Stimulated activated CD4-positive, alpha-beta T cell treated with anti-CD3 and anti-CD28 coated beads, Interleukin-1b, Interleukin-23, amount 100 ng/mL, for 4 hours (primary cell): ENCODE results near the gene INTS11.
"Not testable (repeated sequence)": the region's sequence is repeated elsewhere in the genome, so short reads cannot be mapped to it uniquely, and the experiment has no call there.

ENCODE experiments used
- DNase-seq, 2 donors: peaks; one replicate each; pipeline ENCODE4 v3.0.0-alpha.2; 2020; ENCODE audit warnings: low read depth in 2 of 2

The INTS11 gene

GRCh38 chr1:1329304-1330210, 5.1 kb upstream of the INTS11 start:
- DNase-seq = no peak

GRCh38 chr1:1328254-1328653, 3.8 kb upstream of the INTS11 start:
- no peak for DNase-seq

GRCh38 chr1:1327291-1327690, 2.8 kb upstream of the INTS11 start:
- DNase-seq = no peak

- DNase-seq = no peak
Observed at GRCh38 chr1:1326075-1326605, 1.7 kb upstream of the INTS11 start.

- no peak for DNase-seq
Observed at GRCh38 chr1:1325288-1326074, 1.0 kb upstream of the INTS11 start.

- no peak for DNase-seq
Observed at GRCh38 chr1:1324084-1324523, 356 bp downstream of the INTS11 start.

GRCh38 chr1:1322952-1323351, 1.5 kb downstream of the INTS11 start:
- DNase-seq = no peak

GRCh38 chr1:1322418-1322817, 2.0 kb downstream of the INTS11 start:
- no peak for DNase-seq

GRCh38 chr1:1321477-1321876, 3.0 kb downstream of the INTS11 start:
- DNase-seq = no peak

GRCh38 chr1:1320666-1321448, 3.6 kb downstream of the INTS11 start:
- no peak for DNase-seq

- DNase-seq = no peak
Observed at GRCh38 chr1:1319646-1319941, 4.9 kb downstream of the INTS11 start.

- no peak for DNase-seq
Observed at GRCh38 chr1:1318777-1319645, 5.4 kb downstream of the INTS11 start.

- DNase-seq = no peak
Observed at GRCh38 chr1:1318131-1318652, 6.3 kb downstream of the INTS11 start.

- no peak for DNase-seq
Observed at GRCh38 chr1:1317420-1317819, 7.0 kb downstream of the INTS11 start.

GRCh38 chr1:1316199-1316598, 8.3 kb downstream of the INTS11 start:
- not testable (repeated sequence) for DNase-seq

- DNase-seq = no peak
Observed at GRCh38 chr1:1315435-1315954, 9.0 kb downstream of the INTS11 start.

GRCh38 chr1:1314678-1315335, 9.7 kb downstream of the INTS11 start:
- DNase-seq = no peak

- DNase-seq = no peak
Observed at GRCh38 chr1:1314237-1314586, 10.2 kb downstream of the INTS11 start.

- no peak for DNase-seq
Observed at GRCh38 chr1:1313500-1314236, 10.8 kb downstream of the INTS11 start.
